HCT116 (cell line): Measurements from ENCODE around the gene PDPK1. TPM values are rescaled to one million over a fixed set of nuclear protein-coding genes. Genes with fewer than 3 reads are reported as not detected.
"Not testable (repeated sequence)": the region's sequence is repeated elsewhere in the genome, so short reads cannot be mapped to it uniquely, and the experiment has no call there.

Experiments used
- ATAC-seq: fragments of 200-7000 bp; cut with Tn5 transposase; 2 replicates; pipeline ENCODE4 v1.9.1; 2020; ENCODE audit warnings: mild to moderate bottlenecking, moderate library complexity
- BruUV-seq: library from RNA; stranded (reverse); fragments of 400-500 nt; replicated peaks from 2 replicates; lab custom pipeline; 2021; lab: Mats Ljungman, UMichigan
- CTCF ChIA-PET: fragments of 300-600 bp; sonication (Branson Sonifier 250); formaldehyde crosslinking; loops from one replicate; lab custom pipeline; 2021; ENCODE audit warnings: antibody characterized with exemption; lab: Charles Lee
- POLR2A ChIA-PET: fragments of 300-600, 350-600 bp; sonication (Branson Sonifier 250); formaldehyde crosslinking; loops from one replicate; lab custom pipeline; 2021; ENCODE audit warnings: antibody characterized with exemption; lab: Charles Lee
- RAD21 ChIA-PET, 2 experiments: fragments of 300-600 bp; sonication (Branson Sonifier 250); formaldehyde crosslinking; loops; one replicate each; lab custom pipeline; 2023; ENCODE audit warnings: low total read pairs in 2 of 2; ENCODE audit not compliant: uncharacterized antibody in 2 of 2, unreplicated experiment in 2 of 2, low non-redundant PET in 1 of 2; lab: Charles Lee
- DNase-seq: peaks from one replicate; pipeline ENCODE4 v3.0.0-alpha.2; 2010; ENCODE audit warnings: low read depth, low spot score
- H2AFZ ChIP-seq: fragments of 200-600 bp; shearing (Covaris generic), sonication (generic); 2 replicates; pipeline ENCODE4 v1.6.1; 2017; ENCODE audit warnings: low read depth, mixed run types, mixed read lengths, antibody characterized with exemption, low read length; ENCODE audit not compliant: poor library complexity, severe bottlenecking
- H3K27ac ChIP-seq: 2 replicates; pipeline ENCODE4 v1.5.1; 2012; ENCODE audit warnings: low read depth, low read length
- H3K27me3 ChIP-seq: fragments of 200-600 bp; sonication (generic); 2 replicates; pipeline ENCODE4 v1.6.1; 2016; ENCODE audit warnings: mixed run types, low read length, mixed read lengths; ENCODE audit not compliant: insufficient read depth
- H3K36me3 ChIP-seq, 2 experiments: fragments of 200-500 bp in 1 of 2; fragments of 200-600 bp in 1 of 2; sonication (Bioruptor generic) in 1 of 2; sonication (generic) in 1 of 2; 2 replicates each; pipeline versions ENCODE4 v1.5.1 to v1.6.1; 2014 to 2016; ENCODE audit warnings: low read length in 2 of 2, inconsistent platforms in 1 of 2, mixed read lengths in 1 of 2, mixed run types in 1 of 2; ENCODE audit not compliant: insufficient read depth in 2 of 2, control insufficient read depth in 1 of 2
- H3K4me1 ChIP-seq, 2 experiments: fragments of 200-600 bp in 1 of 2; sonication (generic) in 1 of 2; 2 replicates each; pipeline versions ENCODE4 v1.5.1 to v1.6.1; 2012 to 2017; ENCODE audit warnings: low read length in 2 of 2, inconsistent platforms in 1 of 2, mild to moderate bottlenecking in 1 of 2, mixed read lengths in 1 of 2, mixed run types in 1 of 2, moderate library complexity in 1 of 2; ENCODE audit not compliant: insufficient read depth in 2 of 2, control insufficient read depth in 1 of 2
- H3K4me2 ChIP-seq: fragments of 200-600 bp; sonication (generic); 2 replicates; pipeline ENCODE4 v1.6.1; 2017; ENCODE audit warnings: mixed run types, low read length, mixed read lengths
- H3K4me3 ChIP-seq, 2 experiments: fragments of 200-600 bp in 1 of 2; sonication (generic) in 1 of 2; replicated peaks in 1 of 2; 2 replicates each; pipeline ENCODE4 v1.5.1; 2011 to 2016; ENCODE audit warnings: low read length in 2 of 2, control low read depth in 1 of 2, low read depth in 1 of 2, mild to moderate bottlenecking in 1 of 2, mixed read lengths in 1 of 2, mixed run types in 1 of 2
- H3K79me2 ChIP-seq: fragments of 200-600 bp; sonication (generic); 2 replicates; pipeline ENCODE4 v1.6.1; 2017; ENCODE audit warnings: mild to moderate bottlenecking, mixed run types, low read length, moderate library complexity, mixed read lengths; ENCODE audit not compliant: insufficient read depth
- H3K9ac ChIP-seq: fragments of 200-600 bp; sonication (generic); 2 replicates; pipeline ENCODE4 v1.6.1; 2016; ENCODE audit warnings: low read length, mixed read lengths
- H3K9me2 ChIP-seq: fragments of 200-600 bp; sonication (generic), shearing (Covaris generic); 2 replicates; pipeline ENCODE4 v1.6.1; 2017; ENCODE audit warnings: mixed run types, mild to moderate bottlenecking, moderate library complexity; ENCODE audit not compliant: insufficient read depth
- H3K9me3 ChIP-seq, 2 experiments: fragments of 200-500 bp in 1 of 2; fragments of 200-600 bp in 1 of 2; sonication (Bioruptor generic) in 1 of 2; sonication (generic) in 1 of 2; 2 replicates each; pipeline ENCODE4 v1.6.1; 2014 to 2017; ENCODE audit warnings: low read length in 2 of 2, mixed read lengths in 2 of 2, inconsistent platforms in 1 of 2, low read depth in 1 of 2, mild to moderate bottlenecking in 1 of 2, mixed run types in 1 of 2, moderate library complexity in 1 of 2; ENCODE audit not compliant: control insufficient read depth in 1 of 2, insufficient read depth in 1 of 2
- H4K20me1 ChIP-seq: fragments of 200-600 bp; sonication (generic), shearing (Covaris generic); 2 replicates; pipeline ENCODE4 v1.6.1; 2017; ENCODE audit warnings: mixed run types, mild to moderate bottlenecking, moderate library complexity; ENCODE audit not compliant: insufficient read depth
- intact Hi-C: fragments of 100-400 bp; cut with micrococcal nuclease; formaldehyde crosslinking; loops from 2 replicates; pipeline ENCODE4 v1.10.0; 2022
- microRNA counts: library from miRNA; unstranded; fragments of <30 nt; microRNA quantifications from one replicate; lab custom pipeline; 2015
- microRNA-seq: library from miRNA; unstranded; fragments of <30 nt; microRNA quantifications from one replicate; pipeline ENCODE4, GENCODE V29; 2016; ENCODE audit warnings: borderline number of aligned reads
- total RNA-seq: library from RNA; stranded (reverse); gene quantifications from one replicate; pipeline ENCODE4 v1.2.1, GENCODE V29; 2021; ENCODE audit not compliant: unreplicated experiment

Gene PDPK1
- total RNA-seq, 1 experiment from 2014 or later: 36.1 TPM

DNA sequence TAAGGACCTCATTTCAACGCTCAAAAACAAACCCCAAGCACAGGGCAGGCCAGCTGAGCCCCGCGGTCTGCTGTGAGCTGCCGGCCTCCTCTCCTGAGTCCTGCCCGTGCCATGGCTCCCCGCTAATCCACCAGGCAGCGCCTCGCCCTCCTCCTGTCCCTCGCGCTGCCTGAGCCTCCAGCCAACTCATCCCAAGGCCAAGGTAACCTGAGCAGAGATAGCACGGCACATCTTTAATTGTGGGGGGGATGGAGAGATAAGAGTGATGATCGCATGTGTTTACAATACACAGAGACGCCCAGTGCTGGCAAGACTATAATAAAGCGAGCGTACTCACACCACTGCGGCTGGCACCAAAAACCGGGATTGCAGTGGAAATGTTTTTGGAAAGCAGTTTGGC lies 104.7 kb downstream of the PDPK1 start:
- H3K4me1 ChIP-seq, H3K9me3 ChIP-seq, H4K20me1 ChIP-seq, H3K9ac ChIP-seq, BruUV-seq, CTCF ChIA-PET, H3K9me2 ChIP-seq, RAD21 ChIA-PET, H3K36me3 ChIP-seq, H2AFZ ChIP-seq, H3K27ac ChIP-seq, POLR2A ChIA-PET, H3K4me3 ChIP-seq, DNase-seq, intact Hi-C loops, H3K79me2 ChIP-seq, H3K27me3 ChIP-seq, ATAC-seq, H3K4me2 ChIP-seq: not testable (repeated sequence)

DNA sequence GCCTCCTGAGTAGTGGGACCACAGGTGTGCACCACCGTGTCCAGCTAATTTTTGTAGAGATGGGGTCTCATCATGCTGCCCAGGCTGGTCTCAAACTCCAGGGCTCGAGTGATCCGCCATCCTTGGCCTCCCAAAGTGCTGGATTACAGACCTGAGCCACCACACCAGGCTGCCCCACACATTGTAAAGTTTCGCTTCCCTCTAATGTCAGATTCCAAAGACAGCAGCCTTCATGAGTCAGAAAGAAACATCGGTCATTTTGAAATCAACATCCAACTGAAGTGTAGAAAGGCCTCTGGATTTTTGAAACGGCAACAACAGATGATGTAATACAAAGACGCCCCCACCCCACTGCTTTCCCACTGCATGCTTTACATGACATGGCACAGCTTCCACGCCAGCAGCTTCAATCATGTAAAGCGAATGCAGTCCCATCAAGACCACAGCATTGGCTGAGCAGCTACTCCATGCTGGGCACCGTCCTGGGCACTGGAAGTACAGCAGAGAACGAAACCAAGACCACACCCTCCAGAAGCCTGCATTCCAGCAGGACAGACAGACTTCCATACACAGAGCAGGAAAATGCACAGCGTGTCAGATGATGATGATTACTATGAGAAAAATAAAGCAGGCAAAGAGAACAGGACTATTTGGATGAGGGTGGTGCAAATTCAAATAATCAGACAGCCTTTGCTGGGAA lies 107.1 kb downstream of the PDPK1 start:
- intact Hi-C loops, H3K36me3 ChIP-seq, RAD21 ChIA-PET, H4K20me1 ChIP-seq, H3K4me2 ChIP-seq, BruUV-seq, H3K79me2 ChIP-seq, DNase-seq, H2AFZ ChIP-seq, H3K27me3 ChIP-seq, H3K9me2 ChIP-seq, POLR2A ChIA-PET, ATAC-seq, H3K4me3 ChIP-seq, CTCF ChIA-PET, H3K9me3 ChIP-seq, H3K4me1 ChIP-seq, H3K27ac ChIP-seq, H3K9ac ChIP-seq: not testable (repeated sequence)

DNA sequence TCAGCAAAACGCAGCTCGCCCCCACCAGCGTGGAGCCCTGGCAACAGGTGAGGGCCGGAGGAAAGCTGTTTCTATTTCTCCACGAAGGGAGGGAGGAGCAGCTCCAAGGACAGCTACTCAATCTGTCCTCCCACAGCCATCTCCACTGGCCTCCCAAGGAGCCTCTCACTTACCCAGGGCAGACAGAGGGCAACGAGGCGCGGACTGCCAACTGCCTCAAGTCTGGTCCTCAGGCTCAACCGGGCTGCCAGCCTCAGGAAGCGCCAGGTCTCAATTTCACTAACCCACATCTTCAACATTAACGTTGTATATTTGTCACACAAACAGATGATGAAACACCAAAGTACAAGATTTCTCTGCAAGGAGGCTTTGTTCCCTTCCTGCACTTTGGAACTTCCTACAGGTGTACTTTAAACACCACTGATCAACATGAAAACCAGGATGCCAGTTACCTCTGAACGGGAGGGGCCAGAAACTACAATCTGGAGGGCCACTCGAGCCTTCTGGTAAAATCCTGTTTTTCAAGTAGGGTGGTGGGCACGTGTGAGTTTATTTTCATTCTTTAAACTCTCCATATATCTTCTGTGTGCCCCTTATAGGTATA lies 113.5 kb downstream of the PDPK1 start:
- RAD21 ChIA-PET, POLR2A ChIA-PET, H3K79me2 ChIP-seq, H2AFZ ChIP-seq, H3K4me3 ChIP-seq, H4K20me1 ChIP-seq, H3K27me3 ChIP-seq, H3K9me2 ChIP-seq, H3K9ac ChIP-seq, DNase-seq, H3K9me3 ChIP-seq, H3K4me2 ChIP-seq, H3K36me3 ChIP-seq, intact Hi-C loops, BruUV-seq, ATAC-seq, H3K27ac ChIP-seq, H3K4me1 ChIP-seq, CTCF ChIA-PET: not testable (repeated sequence)

MicroRNAs encoded within 50 kb of the gene (microRNA counts, 767-probe panel; counts per million panel counts)
- not detected for microRNA hsa-miR-3178 (lab: Ali Mortazavi, UCI)

Small RNA genes within 50 kb of the gene (microRNA-seq; reads per million reads assigned to microRNA genes)
- gene MIR3178: not detected

Other genes with a start within 250 kb of the PDPK1 start
- 5.4 TPM for gene ABCA3, start 197.3 kb upstream of the PDPK1 start, total RNA-seq
- 60.8 TPM for gene CCNF, start 108.6 kb upstream of the PDPK1 start, total RNA-seq
- gene TEDC2, start 77.9 kb upstream of the PDPK1 start, total RNA-seq: 26.5 TPM
- 0.30 TPM for gene NTN3, start 66.7 kb upstream of the PDPK1 start, total RNA-seq
- 24.6 TPM for gene TBC1D24, start 62.9 kb upstream of the PDPK1 start, total RNA-seq
- 187 TPM for gene ATP6V0C, start 24.1 kb upstream of the PDPK1 start, total RNA-seq
- 42.9 TPM for gene AMDHD2, start 17.6 kb upstream of the PDPK1 start, total RNA-seq
- 0.32 TPM for gene CEMP1, start 6.6 kb upstream of the PDPK1 start, total RNA-seq
- 42.1 TPM for gene KCTD5, start 144.5 kb downstream of the PDPK1 start, total RNA-seq
- gene PRSS27, start 182.2 kb downstream of the PDPK1 start, total RNA-seq: 3.3 TPM
- gene SRRM2, start 214.6 kb downstream of the PDPK1 start, total RNA-seq: 541 TPM
- 239 TPM for gene ELOB, start 239.3 kb downstream of the PDPK1 start, total RNA-seq
- gene PRSS33, start 249.5 kb downstream of the PDPK1 start, total RNA-seq: not detected